Common myeloid progenitor, CD34-positive (primary cell): ENCODE measurements around the gene ACE.
A peak's percentile ranks its signal among the peaks of the same experiment; 100 is the strongest.

Experiments used
- CTCF ChIA-PET: fragments of 350-600 bp; sonication (Branson Sonifier 250); formaldehyde crosslinking; loops from one replicate; lab custom pipeline; 2021; ENCODE audit warnings: antibody characterized with exemption; lab: Charles Lee
- POLR2A ChIA-PET: fragments of 350-600 bp; sonication (Branson Sonifier 250); formaldehyde crosslinking; loops from one replicate; lab custom pipeline; 2021; ENCODE audit warnings: antibody characterized with exemption; lab: Charles Lee
- DNase-seq, 3 donors: peaks; one replicate each; pipeline versions ENCODE4 v3.0.0 to v3.0.0-alpha.2; 2013
- H3K27ac ChIP-seq, 2 experiments: 1 replicate in 1 of 2; 2 replicates in 1 of 2; pipeline ENCODE4 v1.7.0; 2013; ENCODE audit warnings: inconsistent platforms in 2 of 2, low read length in 2 of 2, mild to moderate bottlenecking in 2 of 2, low read depth in 1 of 2, moderate library complexity in 1 of 2; ENCODE audit not compliant: severe bottlenecking in 2 of 2, insufficient read depth in 1 of 2, poor library complexity in 1 of 2
- H3K27me3 ChIP-seq, 5 experiments: replicated peaks in 2 of 5; 1 replicate in 3 of 5; 2 replicates in 2 of 5; pipeline versions ENCODE4 v1.6.1 to v1.7.0; 2013; ENCODE audit warnings: low read length in 4 of 5, mild to moderate bottlenecking in 2 of 5, moderate library complexity in 2 of 5, inconsistent platforms in 1 of 5; ENCODE audit not compliant: insufficient read depth in 5 of 5, control insufficient read depth in 4 of 5
- H3K36me3 ChIP-seq, 4 experiments: 1 replicate in 2 of 4; 2 replicates in 2 of 4; pipeline versions ENCODE4 v1.6.1 to v1.7.0; 2013; ENCODE audit warnings: low read length in 3 of 4, control low read depth in 1 of 4, mild to moderate bottlenecking in 1 of 4; ENCODE audit not compliant: control insufficient read depth in 4 of 4, insufficient read depth in 4 of 4
- H3K4me1 ChIP-seq, 4 experiments: 1 replicate in 3 of 4; 2 replicates in 1 of 4; pipeline versions ENCODE4 v1.6.1 to v1.7.1; 2013; ENCODE audit warnings: low read length in 3 of 4, mild to moderate bottlenecking in 3 of 4, control low read depth in 1 of 4, inconsistent platforms in 1 of 4, moderate library complexity in 1 of 4; ENCODE audit not compliant: control insufficient read depth in 4 of 4, insufficient read depth in 4 of 4; ENCODE audit errors: control extremely low read depth in 1 of 4
- H3K4me3 ChIP-seq, 7 experiments: 1 replicate in 4 of 7; 2 replicates in 3 of 7; pipeline versions ENCODE4 v1.5.1 to v1.7.0; 2013; ENCODE audit warnings: mild to moderate bottlenecking in 7 of 7, low read length in 6 of 7, moderate library complexity in 6 of 7, inconsistent platforms in 2 of 7, low read depth in 2 of 7, control low read depth in 1 of 7; ENCODE audit not compliant: insufficient read depth in 4 of 7, control insufficient read depth in 1 of 7; ENCODE audit errors: extremely low read depth in 1 of 7
- H3K9me3 ChIP-seq, 5 experiments: 1 replicate in 4 of 5; 2 replicates in 1 of 5; pipeline versions ENCODE4 v1.6.1 to v1.7.1; 2013; ENCODE audit warnings: low read length in 4 of 5, mild to moderate bottlenecking in 2 of 5, inconsistent platforms in 1 of 5, low read depth in 1 of 5, moderate library complexity in 1 of 5; ENCODE audit not compliant: control insufficient read depth in 4 of 5, insufficient read depth in 2 of 5; ENCODE audit errors: control extremely low read depth in 1 of 5
- WGBS: methylation state at CpG from one replicate; pipeline ENCODE4 v1.1.5; 2013; ENCODE audit not compliant: insufficient coverage; 5-methylcytosine and 5-hydroxymethylcytosine counted together

The ACE gene

GRCh38 chr17:63438092-63439051 is 38.5 kb upstream of the ACE start:
- peak in 2 of 3 donors; percentile 31 to 44 for DNase-seq
- CTCF ChIA-PET: interaction anchor here (1.0 to 27.9 kb wide), 4 partner anchors 11 to 40 kb away, joined by 3 to 562 read pairs (median 182); partner anchors contain the start of gene ACE
- Histone ChIP-seq H3K27me3 (no peaks in the 10 kb centered on the region), H3K36me3 (peaks cover 0 to 8% (median under 1%) of the 10 kb centered on the region in 4 experiments), H3K9me3 (no peaks in the 10 kb centered on the region), H3K27ac (no peak overlapping the region), H3K4me3 (peak overlapping the region in 1 of 7 experiments; percentile 19), H3K4me1 (peaks cover 6 to 95% (median 78%) of the 10 kb centered on the region in 4 experiments)
- WGBS: 55% methylated on average over 30 of the region's 46 CpGs
- POLR2A ChIA-PET: no interaction called here

GRCh38 chr17:63439687-63440086 is 37.2 kb upstream of the ACE start:
- ChIA-PET CTCF (interaction anchor here (1.0 to 27.9 kb wide), 5 partner anchors 9 to 171 kb away, joined by 5 to 562 read pairs (median 6); partner anchors contain the start of gene ACE), POLR2A (interaction anchor here (0.5 to 0.9 kb wide), 4 partner anchors 19 to 220 kb away, joined by 3 to 4 read pairs (median 4); no protein-coding TSS in a partner anchor)
- DNase-seq: peak in 2 of 3 donors; percentile 78 to 81
- H3K36me3 ChIP-seq: peaks cover 0 to 8% (median under 1%) of the 10 kb centered on the region in 4 experiments
- H3K4me1 ChIP-seq: peaks cover 6 to 86% (median 66%) of the 10 kb centered on the region in 4 experiments
- no peaks in the 10 kb centered on the region for H3K9me3 ChIP-seq
- no peaks in the 10 kb centered on the region for H3K27me3 ChIP-seq
- H3K4me3 ChIP-seq: peak overlapping the region in 2 of 7 experiments; percentile 3 to 26
- no peak overlapping the region for H3K27ac ChIP-seq
- WGBS: 51% methylated on average over 8 of the region's 8 CpGs

- DNase-seq: no peak
- Histone ChIP-seq H3K4me3 (peak overlapping the region in 2 of 7 experiments; percentile 3 to 26), H3K9me3 (no peaks in the 10 kb centered on the region), H3K4me1 (peaks cover 6 to 83% (median 64%) of the 10 kb centered on the region in 4 experiments), H3K36me3 (peaks cover 0 to 8% (median under 1%) of the 10 kb centered on the region in 4 experiments), H3K27me3 (no peaks in the 10 kb centered on the region), H3K27ac (no peak overlapping the region)
- WGBS: 79% methylated on average over 19 of the region's 22 CpGs
- ChIA-PET POLR2A (interaction anchor here (0.5 to 0.9 kb wide), 3 partner anchors 20 to 171 kb away, joined by 3 to 4 read pairs (median 4); no protein-coding TSS in a partner anchor), CTCF (interaction anchor here (0.7 to 27.9 kb wide), 6 partner anchors 9 to 171 kb away, joined by 3 to 562 read pairs (median 6); partner anchors contain the start of gene ACE)
Measured at GRCh38 chr17:63440127-63440769, 36.6 kb upstream of the ACE start.

- Histone ChIP-seq H3K27ac (no peak overlapping the region), H3K9me3 (no peaks in the 10 kb centered on the region), H3K27me3 (no peaks in the 10 kb centered on the region), H3K36me3 (peaks cover 0 to 8% (median under 1%) of the 10 kb centered on the region in 4 experiments), H3K4me1 (peaks cover 6 to 83% (median 64%) of the 10 kb centered on the region in 4 experiments), H3K4me3 (no peak overlapping the region)
- ChIA-PET POLR2A (no interaction called here), CTCF (interaction anchor here (0.7 to 27.9 kb wide), 6 partner anchors 8 to 170 kb away, joined by 3 to 562 read pairs (median 6); partner anchors contain the start of gene ACE)
- no peak for DNase-seq
- WGBS: 93% methylated on average over 12 of the region's 16 CpGs
Measured at GRCh38 chr17:63440770-63441335, 36.0 kb upstream of the ACE start.

- H3K27me3 ChIP-seq: no peaks in the 10 kb centered on the region
- DNase-seq: no peak
- H3K27ac ChIP-seq: no peak overlapping the region
- H3K4me1 ChIP-seq: peaks cover 6 to 82% (median 62%) of the 10 kb centered on the region in 4 experiments
- ChIA-PET CTCF (interaction anchor here (0.9 to 27.9 kb wide), 3 partner anchors 9 to 37 kb away, joined by 3 to 562 read pairs (median 359); partner anchors contain the start of gene ACE), POLR2A (no interaction called here)
- H3K9me3 ChIP-seq: no peaks in the 10 kb centered on the region
- no peak overlapping the region for H3K4me3 ChIP-seq
- peaks cover 0 to 8% (median under 1%) of the 10 kb centered on the region in 4 experiments for H3K36me3 ChIP-seq
- WGBS: 90% methylated on average over 13 of the region's 13 CpGs
Measured at GRCh38 chr17:63441654-63442053, 35.2 kb upstream of the ACE start.

- Histone ChIP-seq H3K9me3 (no peaks in the 10 kb centered on the region), H3K4me3 (no peak overlapping the region), H3K27me3 (no peaks in the 10 kb centered on the region), H3K4me1 (peaks cover 6 to 82% (median 63%) of the 10 kb centered on the region in 4 experiments), H3K27ac (no peak overlapping the region), H3K36me3 (peaks cover 0 to 8% (median 0%) of the 10 kb centered on the region in 4 experiments)
- DNase-seq: no peak
- CTCF ChIA-PET: interaction anchor here (0.7 to 27.9 kb wide), 5 partner anchors 15 to 235 kb away, joined by 3 to 562 read pairs (median 6); partner anchors contain the start of gene ACE
- POLR2A ChIA-PET: interaction anchor here (0.7 to 1.8 kb wide), 3 partner anchors 8 to 332 kb away, joined by 3 to 8 read pairs (median 7); partner anchors contain the start of genes ACE, CCDC47 and DDX42
- 94% methylated on average over 8 of the region's 8 CpGs for WGBS
Measured at GRCh38 chr17:63442074-63442473, 34.8 kb upstream of the ACE start.
